GM21717 (cell line): ENCODE data around the gene SUCLA2.
"Not testable (repeated sequence)": the region's sequence is repeated elsewhere in the genome, so short reads cannot be mapped to it uniquely, and the experiment has no call there.

Experiments used
- ATAC-seq: cut with Tn5 transposase; IDR thresholded peaks from one replicate; pipeline ENCODE4 v1.9.1; 2021; ENCODE audit warnings: mild to moderate bottlenecking, moderate library complexity; ENCODE audit not compliant: unreplicated experiment

Gene SUCLA2

GRCh38 chr13:48001114-48001881, at the start of gene SUCLA2:
Gene SUCLA2, minus strand, starts transcription at chr13:48001273. Its CDS starts 4 bp downstream, at chr13:48001269.
- ATAC-seq, result peak; percentile 97

- ATAC-seq, result no peak
These were observed 49.5 kb upstream of the SUCLA2 start for GRCh38 chr13:48050550-48050949.

- no peak for ATAC-seq
These were observed 42.9 kb upstream of the SUCLA2 start for GRCh38 chr13:48043789-48044503.

GRCh38 chr13:48042894-48043293, 41.8 kb upstream of the SUCLA2 start:
- ATAC-seq, result no peak

GRCh38 chr13:48040896-48041295, 39.8 kb upstream of the SUCLA2 start:
- no peak for ATAC-seq

GRCh38 chr13:48040049-48040448, 39.0 kb upstream of the SUCLA2 start:
- no peak for ATAC-seq

- ATAC-seq, result no peak
These were observed 37.7 kb upstream of the SUCLA2 start for GRCh38 chr13:48038761-48039160.

GRCh38 chr13:48037346-48038173, 36.5 kb upstream of the SUCLA2 start, which contains the start of gene NUDT15:
Gene NUDT15, plus strand, starts transcription at chr13:48037726. Its CDS starts 21 bp downstream, at chr13:48037747.
- peak; percentile 92 for ATAC-seq

GRCh38 chr13:48029859-48030258, 28.8 kb upstream of the SUCLA2 start:
- ATAC-seq, result no peak

GRCh38 chr13:48028066-48028465, 27.0 kb upstream of the SUCLA2 start:
- no peak for ATAC-seq

GRCh38 chr13:48019796-48020195, 18.7 kb upstream of the SUCLA2 start:
- no peak for ATAC-seq

- no peak for ATAC-seq
These were observed 17.6 kb upstream of the SUCLA2 start for GRCh38 chr13:48018637-48019036.

GRCh38 chr13:48014359-48014758, 13.3 kb upstream of the SUCLA2 start:
- ATAC-seq, result no peak

- ATAC-seq, result no peak
These were observed 11.6 kb upstream of the SUCLA2 start for GRCh38 chr13:48012668-48013067.

GRCh38 chr13:48010698-48011097, 9.6 kb upstream of the SUCLA2 start:
- no peak for ATAC-seq

- no peak for ATAC-seq
These were observed 8.2 kb upstream of the SUCLA2 start for GRCh38 chr13:48009284-48009683.

GRCh38 chr13:48006396-48006795, 5.3 kb upstream of the SUCLA2 start:
- ATAC-seq, result no peak

GRCh38 chr13:48004201-48004600, 3.1 kb upstream of the SUCLA2 start:
- ATAC-seq, result no peak

- not testable (repeated sequence) for ATAC-seq
These were observed 926 bp upstream of the SUCLA2 start for GRCh38 chr13:48001999-48002398.

GRCh38 chr13:48000559-48001113, 437 bp downstream of the SUCLA2 start:
- ATAC-seq, result peak; percentile 32

- no peak for ATAC-seq
These were observed 1.1 kb downstream of the SUCLA2 start for GRCh38 chr13:47999973-48000372.
